NCI-H226 (cell line): ENCODE results near the gene SLC44A4.
"Not testable (repeated sequence)": the region's sequence is repeated elsewhere in the genome, so short reads cannot be mapped to it uniquely, and the experiment has no call there.

Source experiments
- DNase-seq: peaks from one replicate; pipeline ENCODE4 v3.0.0-alpha.2; 2015

The SLC44A4 gene

GRCh38 chr6:31825553-31825952 lies 53.2 kb downstream of the SLC44A4 start:
- no peak for DNase-seq

- DNase-seq: not testable (repeated sequence)
Measured at GRCh38 chr6:31823592-31824196, 55.1 kb downstream of the SLC44A4 start.

GRCh38 chr6:31822036-31822821 lies 56.6 kb downstream of the SLC44A4 start:
- DNase-seq: peak; percentile 61

- DNase-seq: peak; percentile 36
Measured at GRCh38 chr6:31821301-31822035, 57.3 kb downstream of the SLC44A4 start.

DNA sequence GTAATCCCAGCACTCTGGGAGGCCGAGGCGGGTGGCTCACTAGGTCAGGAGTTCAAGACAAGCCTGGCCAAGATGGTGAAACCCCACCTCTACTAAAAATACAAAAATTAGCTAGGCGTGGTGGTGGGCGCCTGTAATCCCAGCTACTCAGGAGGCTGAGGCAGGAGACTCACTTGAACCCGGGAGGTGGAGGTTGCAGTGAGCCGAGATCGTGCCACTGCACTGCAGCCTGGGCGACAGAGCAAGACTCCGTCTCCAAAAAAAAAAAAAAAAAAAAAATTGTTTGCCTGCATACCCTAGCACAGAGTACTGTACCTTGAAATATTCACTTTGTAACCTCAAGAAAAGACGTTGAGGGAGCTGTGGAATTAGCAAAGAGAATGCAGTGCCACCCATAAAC lies 58.4 kb downstream of the SLC44A4 start:
- not testable (repeated sequence) for DNase-seq

- DNase-seq: no peak
Measured at GRCh38 chr6:31819871-31820299, 58.9 kb downstream of the SLC44A4 start.

DNA sequence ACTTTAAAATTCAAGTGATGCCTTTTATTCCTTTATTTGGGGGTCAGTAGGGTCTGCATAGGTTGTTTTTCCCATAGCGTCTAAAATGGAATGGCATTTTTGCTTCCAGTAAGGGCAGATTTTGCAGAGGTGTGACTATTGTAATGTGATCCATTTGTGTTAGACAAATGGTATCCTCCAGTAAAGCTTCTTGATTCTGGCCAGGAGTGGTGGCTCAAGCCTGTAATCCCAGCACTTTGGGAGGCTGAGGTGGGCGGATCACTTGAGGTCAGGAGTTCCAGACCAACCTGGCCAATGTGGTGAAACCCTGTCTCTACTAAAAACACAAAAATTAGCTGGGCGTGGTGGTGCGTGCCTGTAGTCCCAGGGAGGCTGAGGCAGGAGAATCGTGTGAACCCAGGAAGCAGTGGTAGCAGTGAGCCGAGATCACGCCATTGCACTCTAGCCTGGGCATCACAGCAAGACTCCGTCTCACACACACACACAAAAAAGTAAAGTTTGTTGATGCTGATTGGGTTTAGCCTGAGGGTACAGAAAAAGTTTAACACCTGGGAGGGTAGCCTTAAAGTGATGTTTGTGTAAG lies 60.8 kb downstream of the SLC44A4 start:
- DNase-seq: not testable (repeated sequence)

GRCh38 chr6:31817133-31817928 lies 61.5 kb downstream of the SLC44A4 start:
- not testable (repeated sequence) for DNase-seq

DNA sequence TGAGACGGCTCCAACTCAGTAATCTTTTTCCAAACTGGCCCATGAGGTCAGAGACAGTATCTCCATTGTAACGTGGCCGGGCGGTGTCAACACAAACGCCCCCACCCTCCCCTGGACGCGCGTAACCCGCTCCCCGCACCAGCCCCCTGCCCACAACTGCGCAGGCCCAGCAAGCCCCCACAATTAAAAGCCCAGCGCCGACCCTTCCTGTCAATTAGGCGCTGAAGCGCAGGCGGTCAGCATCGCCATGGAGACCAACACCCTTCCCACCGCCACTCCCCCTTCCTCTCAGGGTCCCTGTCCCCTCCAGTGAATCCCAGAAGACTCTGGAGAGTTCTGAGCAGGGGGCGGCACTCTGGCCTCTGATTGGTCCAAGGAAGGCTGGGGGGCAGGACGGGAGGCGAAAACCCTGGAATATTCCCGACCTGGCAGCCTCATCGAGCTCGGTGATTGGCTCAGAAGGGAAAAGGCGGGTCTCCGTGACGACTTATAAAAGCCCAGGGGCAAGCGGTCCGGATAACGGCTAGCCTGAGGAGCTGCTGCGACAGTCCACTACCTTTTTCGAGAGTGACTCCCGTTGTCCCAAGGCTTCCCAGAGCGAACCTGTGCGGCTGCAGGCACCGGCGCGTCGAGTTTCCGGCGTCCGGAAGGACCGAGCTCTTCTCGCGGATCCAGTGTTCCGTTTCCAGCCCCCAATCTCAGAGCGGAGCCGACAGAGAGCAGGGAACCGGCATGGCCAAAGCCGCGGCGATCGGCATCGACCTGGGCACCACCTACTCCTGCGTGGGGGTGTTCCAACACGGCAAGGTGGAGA lies 63.6 kb downstream of the SLC44A4 start, which contains the start of the genes HSPA1A and HSPA1L:
TSS of gene HSPA1A (plus strand) at position 519 of the 814 bp plus-strand sequence. CDS start at position 733, 214 bp downstream.
TSS of gene HSPA1L (minus strand) at position 259 of the 814 bp plus-strand sequence. CDS start 3,311 bp downstream, outside the sequence.
- peak; percentile 97 for DNase-seq

DNA sequence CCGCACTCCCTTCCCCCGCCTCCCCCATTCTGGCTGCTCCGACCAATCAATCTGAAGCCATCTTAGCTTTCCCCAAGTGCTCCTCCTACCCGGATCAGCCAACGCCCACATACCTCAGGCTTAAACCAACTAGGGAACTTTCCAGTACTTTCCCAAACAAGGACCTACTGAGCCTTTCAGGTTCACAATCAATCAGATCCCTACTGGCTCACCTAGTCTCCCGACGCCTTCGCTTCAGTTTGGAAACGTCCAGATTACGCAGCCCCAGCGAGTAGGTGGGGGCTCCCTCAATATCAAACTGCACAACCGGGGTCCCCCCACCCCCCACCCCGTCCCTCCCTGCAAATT lies 64.1 kb downstream of the SLC44A4 start:
- DNase-seq: peak; percentile 96

GRCh38 chr6:31813465-31813849 lies 65.3 kb downstream of the SLC44A4 start:
- DNase-seq: no peak
